ENCODE measurements around the gene EXD3.

EXD3 gene

DNA sequence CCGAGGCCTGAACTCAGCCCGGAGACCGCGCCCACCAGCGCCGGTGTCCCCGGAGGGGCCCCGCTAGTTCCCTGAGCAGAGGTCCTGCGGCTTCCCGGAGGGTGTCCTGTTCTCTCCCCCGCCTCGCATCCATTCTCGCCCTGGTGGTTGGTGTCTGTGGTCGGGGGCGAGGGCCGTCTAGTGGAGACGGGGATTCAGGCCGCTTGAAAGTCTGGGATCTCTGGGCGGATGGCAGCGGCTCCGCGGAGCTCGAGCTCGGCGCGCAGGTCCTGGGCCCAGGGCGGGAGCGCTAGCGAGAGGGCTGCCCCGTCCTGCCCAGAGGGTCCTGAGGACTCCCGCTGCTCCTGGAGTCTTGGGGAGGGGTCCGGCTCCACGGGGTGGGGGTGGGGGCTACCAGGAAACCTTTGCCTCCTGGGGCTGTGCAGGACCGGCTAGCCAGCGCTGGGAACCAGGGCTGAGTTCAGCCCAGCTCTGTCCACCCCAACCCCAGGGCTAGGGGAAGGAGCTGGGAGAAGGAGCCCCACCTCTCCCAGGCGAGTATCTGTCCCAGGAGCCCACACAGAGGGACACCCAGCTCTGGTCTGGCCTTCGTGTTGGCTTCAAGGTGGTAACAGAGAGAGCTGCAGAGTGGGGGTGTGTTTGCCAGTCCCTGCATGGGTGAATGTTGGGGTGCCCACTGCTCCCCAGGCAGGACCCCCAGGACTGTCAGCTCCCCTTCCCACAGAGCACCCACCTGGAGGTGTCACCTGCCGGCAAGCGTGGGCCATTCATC lies 141.4 kb downstream of the EXD3 start:
- DNase-seq (ENCODE audit: insufficient read length, low spot score), result no peak
- no peak for FAIRE-seq
- TF ChIP-seq, protein P1, sequence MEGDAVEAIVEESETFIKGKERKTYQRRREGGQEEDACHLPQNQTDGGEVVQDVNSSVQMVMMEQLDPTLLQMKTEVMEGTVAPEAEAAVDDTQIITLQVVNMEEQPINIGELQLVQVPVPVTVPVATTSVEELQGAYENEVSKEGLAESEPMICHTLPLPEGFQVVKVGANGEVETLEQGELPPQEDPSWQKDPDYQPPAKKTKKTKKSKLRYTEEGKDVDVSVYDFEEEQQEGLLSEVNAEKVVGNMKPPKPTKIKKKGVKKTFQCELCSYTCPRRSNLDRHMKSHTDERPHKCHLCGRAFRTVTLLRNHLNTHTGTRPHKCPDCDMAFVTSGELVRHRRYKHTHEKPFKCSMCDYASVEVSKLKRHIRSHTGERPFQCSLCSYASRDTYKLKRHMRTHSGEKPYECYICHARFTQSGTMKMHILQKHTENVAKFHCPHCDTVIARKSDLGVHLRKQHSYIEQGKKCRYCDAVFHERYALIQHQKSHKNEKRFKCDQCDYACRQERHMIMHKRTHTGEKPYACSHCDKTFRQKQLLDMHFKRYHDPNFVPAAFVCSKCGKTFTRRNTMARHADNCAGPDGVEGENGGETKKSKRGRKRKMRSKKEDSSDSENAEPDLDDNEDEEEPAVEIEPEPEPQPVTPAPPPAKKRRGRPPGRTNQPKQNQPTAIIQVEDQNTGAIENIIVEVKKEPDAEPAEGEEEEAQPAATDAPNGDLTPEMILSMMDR (IDR thresholded peaks at IDR 0.05; ENCODE audit: insufficient read depth, missing control alignments), result no peak

DNA sequence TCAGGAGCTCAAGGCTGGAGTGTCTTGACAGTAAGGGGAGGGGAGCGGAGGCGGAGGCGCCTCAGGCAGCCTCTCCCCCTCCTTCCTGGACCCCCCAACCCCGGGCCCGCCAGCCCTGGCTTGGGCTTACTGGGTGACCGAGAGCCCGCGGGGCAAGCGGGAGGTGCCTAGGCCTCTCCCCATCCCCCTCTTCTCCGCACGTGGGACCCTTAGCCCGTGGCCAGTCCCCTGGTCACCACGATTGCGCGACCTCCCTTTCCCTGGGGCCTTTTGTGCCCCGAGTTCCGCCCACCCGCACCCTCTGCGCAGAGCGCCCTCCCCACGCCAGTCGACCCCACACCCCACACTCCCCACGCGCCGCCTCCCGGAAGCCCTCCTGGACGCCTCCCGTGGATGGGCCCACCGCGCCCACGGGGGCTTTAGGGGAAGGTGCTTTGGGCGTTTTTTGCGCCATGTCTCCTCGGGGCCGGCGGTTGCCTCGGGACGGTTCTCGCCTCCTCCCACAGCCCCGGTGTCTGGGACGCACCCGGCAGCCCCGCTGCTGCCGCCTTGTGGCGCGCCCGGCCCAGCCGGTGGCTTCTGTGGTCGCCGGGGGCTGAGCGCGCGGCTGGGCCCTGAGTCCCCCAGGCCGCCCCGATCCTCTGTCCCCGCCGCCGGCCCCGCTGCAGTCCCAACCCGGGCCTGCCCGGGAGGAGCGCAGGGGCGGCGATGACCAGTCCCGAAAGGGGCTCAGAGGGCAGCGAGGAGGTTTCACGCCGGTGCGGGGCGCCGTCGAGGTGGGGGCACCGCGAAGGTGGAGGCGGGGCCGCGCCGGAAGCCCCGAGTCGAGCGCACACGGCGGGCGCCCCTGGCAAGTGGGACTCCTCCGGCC lies 142.3 kb downstream of the EXD3 start:
- TF ChIP-seq, protein P1 (IDR thresholded peaks at IDR 0.05; ENCODE audit: insufficient read depth, missing control alignments), result peak; percentile 29

DNA sequence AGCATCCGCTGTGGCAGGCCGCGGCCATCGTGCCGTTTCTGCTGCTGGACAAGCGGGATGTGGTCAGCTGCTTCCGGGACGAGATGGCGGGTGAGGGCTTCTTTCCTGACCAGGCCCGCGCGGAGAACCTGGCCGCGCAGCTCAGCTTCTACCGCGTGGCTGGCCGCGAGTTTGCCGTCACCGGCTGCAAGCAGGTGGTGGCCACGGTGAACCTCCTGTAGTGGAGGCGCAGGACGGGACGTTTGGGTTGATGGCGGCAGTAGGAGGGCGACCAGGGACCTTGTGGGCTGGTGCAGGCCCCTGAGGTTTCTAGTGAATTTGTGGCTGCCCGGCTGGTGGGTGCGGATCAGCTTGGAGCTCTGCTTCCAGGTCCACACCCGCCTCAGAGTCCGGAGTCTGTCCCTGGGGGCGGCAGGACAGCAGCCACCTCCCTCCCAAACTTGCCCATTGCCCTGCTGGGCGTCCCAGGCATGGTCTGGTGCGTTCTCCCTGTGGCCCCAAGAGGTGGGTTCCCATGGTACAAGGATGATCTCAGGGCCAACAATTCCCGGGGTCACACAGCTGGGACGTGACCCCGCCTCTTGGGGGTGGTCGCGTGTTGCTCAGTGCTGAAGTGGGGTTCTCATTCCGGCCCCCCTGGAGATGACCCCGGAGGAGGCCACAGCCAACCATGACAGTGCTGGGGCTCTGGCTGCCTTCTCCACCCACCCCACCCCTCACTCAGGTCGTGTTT lies 143.1 kb downstream of the EXD3 start:
- TF ChIP-seq, protein P1 (IDR thresholded peaks at IDR 0.05; ENCODE audit: insufficient read depth, missing control alignments), result no peak
- FAIRE-seq (no peak), DNase-seq (ENCODE audit: insufficient read length, low spot score) (no peak)

More for the DNA sequence above, 142.3 kb downstream of the EXD3 start:
- FAIRE-seq (no peak), DNase-seq (ENCODE audit: insufficient read length, low spot score) (no peak)

DNA sequence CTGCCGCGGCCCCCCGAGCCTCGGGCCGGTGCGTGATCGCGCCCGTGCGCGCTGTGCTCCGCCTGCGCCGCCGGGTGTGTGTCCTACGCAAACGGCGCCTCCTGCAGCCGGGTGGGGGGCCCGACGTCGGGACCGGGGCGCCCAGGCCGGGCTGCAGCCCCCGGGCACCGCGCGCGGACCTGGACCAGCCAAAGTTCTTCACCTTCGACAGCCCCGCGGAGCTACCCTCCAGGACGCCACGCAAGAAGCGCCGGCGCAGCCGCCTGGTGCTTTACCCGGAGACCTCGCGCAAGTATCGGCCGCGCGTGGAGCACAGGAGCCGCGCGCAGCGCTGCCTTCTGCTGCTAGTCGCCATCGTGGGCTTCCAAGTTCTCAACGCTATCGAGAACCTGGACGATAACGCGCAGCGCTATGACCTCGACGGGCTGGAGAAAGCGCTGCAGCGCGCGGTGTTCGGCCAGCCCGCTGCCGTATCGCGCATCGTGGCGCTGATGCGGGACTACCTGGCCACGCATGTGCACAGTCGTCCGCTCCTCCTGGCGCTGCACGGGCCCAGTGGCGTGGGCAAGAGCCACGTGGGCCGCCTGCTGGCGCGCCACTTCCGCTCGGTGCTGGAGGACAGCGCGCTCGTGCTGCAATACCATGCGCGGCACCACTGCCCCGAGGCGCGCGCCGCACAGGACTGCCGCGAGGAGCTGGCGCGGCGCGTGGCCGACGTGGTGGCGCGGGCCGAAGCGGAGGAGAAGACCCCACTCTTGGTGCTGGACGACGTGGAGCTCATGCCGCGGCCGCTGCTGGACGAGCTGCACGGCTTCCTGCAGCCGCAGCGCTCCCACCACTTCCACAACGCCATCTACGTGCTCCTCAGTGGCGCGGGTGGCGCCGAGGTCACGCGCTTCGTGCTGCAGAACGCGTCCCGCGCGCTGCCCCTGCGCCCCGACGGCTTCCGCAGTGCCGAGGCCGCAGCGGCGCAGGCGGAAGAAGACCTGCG lies 143.9 kb downstream of the EXD3 start:
- TF ChIP-seq, protein P1 (IDR thresholded peaks at IDR 0.05; ENCODE audit: insufficient read depth, missing control alignments), result no peak
- no peak for DNase-seq (ENCODE audit: insufficient read length, low spot score)
- no peak for FAIRE-seq

DNA sequence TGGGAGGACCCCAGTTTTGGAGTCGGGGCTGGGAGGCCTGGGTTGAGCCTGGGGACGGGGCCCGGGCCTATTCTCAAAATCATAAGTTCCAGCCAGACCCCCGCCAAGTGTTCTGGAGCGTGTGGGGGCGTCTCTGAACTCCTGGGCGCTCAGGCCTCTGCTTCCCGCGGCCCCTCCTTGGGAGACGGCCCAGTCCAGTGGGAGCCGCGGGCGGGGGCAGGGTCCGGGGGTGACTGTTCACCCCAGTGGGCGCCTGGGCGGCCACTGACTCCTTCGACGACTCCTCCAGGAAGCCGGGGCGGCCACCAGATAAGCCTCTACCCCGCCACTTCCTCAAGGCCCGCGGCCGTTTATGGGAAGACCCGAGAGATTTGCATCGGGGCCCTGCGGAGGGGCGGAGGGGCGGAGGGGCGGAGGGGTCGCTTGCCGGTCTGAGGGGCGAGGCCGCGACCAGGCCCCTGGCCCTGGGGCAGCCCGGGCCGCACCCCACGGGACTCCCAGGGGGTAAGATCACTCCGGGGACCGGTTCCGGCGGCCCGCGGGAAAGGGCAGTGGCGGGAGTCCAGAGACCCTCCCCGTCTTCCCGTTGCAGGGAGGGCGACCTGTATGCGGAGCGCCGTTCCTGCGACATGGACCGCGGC lies 144.8 kb downstream of the EXD3 start:
- TF ChIP-seq, protein P1 (IDR thresholded peaks at IDR 0.05; ENCODE audit: insufficient read depth, missing control alignments), result no peak
- FAIRE-seq (no peak), DNase-seq (ENCODE audit: insufficient read length, low spot score) (no peak)
